Measurements from ENCODE around the gene GOLGA6A. TPM values are rescaled to one million over a fixed set of nuclear protein-coding genes. Genes with fewer than 3 reads are reported as not detected.

The GOLGA6A gene
- total and polyA plus RNA-seq, 2 donors (not counting 1 experiment from before 2014, with no cell fraction given) = 0.31 to 1.0 TPM

GRCh38 chr15:74130849-74131627 is 48.7 kb upstream of the GOLGA6A start:
- Histone ChIP-seq H3K4me1 (ENCODE audit: control insufficient read depth in 2 of 2, insufficient read depth in 2 of 2, low read length in 2 of 2) (peaks cover 73% of the 10 kb centered on the region in 2 donors), H3K9me3 (ENCODE audit: control extremely low read depth in 1 of 3, control insufficient read depth in 2 of 3, insufficient read depth in 1 of 3, low read length in 2 of 3) (peaks cover 0 to 81% (median 12%) of the 10 kb centered on the region in 3 donors), H4K20me1 (ENCODE audit: control insufficient read depth, insufficient read depth, low read length, poor library complexity, severe bottlenecking) (no peaks in the 10 kb centered on the region), H3K4me3 (ENCODE audit: control extremely low read depth in 1 of 5, extremely low read depth in 1 of 5, insufficient read depth in 1 of 5, low read depth in 2 of 5, low read length in 4 of 5) (no peak overlapping the region), H3K27me3 (replicated peaks in 1 of 4; ENCODE audit: control extremely low read depth in 1 of 4, control insufficient read depth in 3 of 4, insufficient read depth in 4 of 4, low read length in 3 of 4) (peaks cover 0 to 94% (median 61%) of the 10 kb centered on the region in 4 experiments), H2AFZ (ENCODE audit: insufficient read depth, low read depth, low read length, poor library complexity, severe bottlenecking) (no peak overlapping the region), H3K4me2 (replicated peaks; ENCODE audit: low read depth, low read length, poor library complexity, severe bottlenecking) (peak overlapping the region; percentile 79), H3K27ac (ENCODE audit: low read length in 2 of 2) (no peak overlapping the region), H3K9ac (ENCODE audit: low read length) (no peak overlapping the region), H3K79me2 (ENCODE audit: control insufficient read depth, insufficient read depth, low read length) (no peaks in the 10 kb centered on the region), H3K36me3 (replicated peaks in 1 of 2; ENCODE audit: control extremely low read depth in 1 of 2, control insufficient read depth in 1 of 2, extremely low read depth in 1 of 2, insufficient read depth in 2 of 2, low read length in 1 of 2) (no peaks in the 10 kb centered on the region)
- no peaks in the 10 kb centered on the region for H3K9me3 Mint-ChIP-seq (ENCODE audit: insufficient read depth)
- intact Hi-C loops (cut with micrococcal nuclease) = no loop called here
- TF ChIP-seq EZH2 (IDR thresholded peaks at IDR 0.05; ENCODE audit: borderline replicate concordance, insufficient read depth, low read depth, low read length, poor library complexity, severe bottlenecking) = no peak
- TF ChIP-seq CTCF (IDR thresholded peaks at IDR 0.05) = no peak
- 11% methylated on average over 21 of the region's 28 CpGs for WGBS (ENCODE audit: insufficient coverage)
- H3K4me3 Mint-ChIP-seq = peak overlapping the region; percentile 78
- H3K27ac Mint-ChIP-seq = peak overlapping the region; percentile 71
- ChIA-PET CTCF (interaction anchor here (1.2 kb wide), 1 partner anchor 189 kb away, joined by 3 read pairs; no protein-coding TSS in a partner anchor), POLR2A (no interaction called here)
- peaks cover 55% of the 10 kb centered on the region for H3K4me1 Mint-ChIP-seq
- no peak for ATAC-seq (ENCODE audit: low read depth)
- peak; percentile 26 for DNase-seq
- H3K27me3 Mint-ChIP-seq = peaks cover 66% of the 10 kb centered on the region

Data from B cell (primary cell).